Measurements from ENCODE around the gene KLHL14.
"Not testable (repeated sequence)": the region's sequence is repeated elsewhere in the genome, so short reads cannot be mapped to it uniquely, and the experiment has no call there.

DNA sequence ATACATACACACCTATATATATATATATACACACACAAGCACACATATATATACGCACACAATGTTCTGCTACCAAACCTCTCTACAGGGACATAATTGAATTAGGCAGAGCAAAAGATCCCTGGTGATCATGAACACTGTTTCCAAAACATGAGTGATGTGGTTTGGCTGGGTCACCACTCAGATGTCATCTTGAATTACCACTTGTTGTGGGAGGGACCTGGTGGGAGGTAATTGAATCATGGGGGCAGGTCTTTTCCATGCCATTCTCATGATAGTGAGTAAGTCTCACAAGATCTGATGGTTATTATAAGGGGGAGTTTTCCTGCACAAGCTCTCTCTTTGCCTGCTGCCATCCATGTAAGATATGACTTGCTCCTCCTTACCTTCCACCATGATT lies 135.2 kb downstream of the KLHL14 start:
- TF ChIP-seq, protein P1, sequence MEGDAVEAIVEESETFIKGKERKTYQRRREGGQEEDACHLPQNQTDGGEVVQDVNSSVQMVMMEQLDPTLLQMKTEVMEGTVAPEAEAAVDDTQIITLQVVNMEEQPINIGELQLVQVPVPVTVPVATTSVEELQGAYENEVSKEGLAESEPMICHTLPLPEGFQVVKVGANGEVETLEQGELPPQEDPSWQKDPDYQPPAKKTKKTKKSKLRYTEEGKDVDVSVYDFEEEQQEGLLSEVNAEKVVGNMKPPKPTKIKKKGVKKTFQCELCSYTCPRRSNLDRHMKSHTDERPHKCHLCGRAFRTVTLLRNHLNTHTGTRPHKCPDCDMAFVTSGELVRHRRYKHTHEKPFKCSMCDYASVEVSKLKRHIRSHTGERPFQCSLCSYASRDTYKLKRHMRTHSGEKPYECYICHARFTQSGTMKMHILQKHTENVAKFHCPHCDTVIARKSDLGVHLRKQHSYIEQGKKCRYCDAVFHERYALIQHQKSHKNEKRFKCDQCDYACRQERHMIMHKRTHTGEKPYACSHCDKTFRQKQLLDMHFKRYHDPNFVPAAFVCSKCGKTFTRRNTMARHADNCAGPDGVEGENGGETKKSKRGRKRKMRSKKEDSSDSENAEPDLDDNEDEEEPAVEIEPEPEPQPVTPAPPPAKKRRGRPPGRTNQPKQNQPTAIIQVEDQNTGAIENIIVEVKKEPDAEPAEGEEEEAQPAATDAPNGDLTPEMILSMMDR (IDR thresholded peaks at IDR 0.05): not testable (repeated sequence)
- not testable (repeated sequence) for TF ChIP-seq EZH2 (IDR thresholded peaks at IDR 0.05; ENCODE audit: borderline replicate concordance, insufficient read depth, low read depth, low read length, poor library complexity, severe bottlenecking)
